GM18951 (cell line): ENCODE measurements around the gene PASD1.

Source experiments
- POLR2A ChIP-seq: IDR thresholded peaks from 4 replicates; pipeline ENCODE4 v1.6.1; 2011; ENCODE audit warnings: mild to moderate bottlenecking; ENCODE audit not compliant: insufficient read length, insufficient read depth; ENCODE audit errors: extremely low read depth
- in situ Hi-C: fragments of 300-500 bp; cut with MboI; formaldehyde crosslinking; loops from one replicate; pipeline ENCODE4 v1.12.0; 2022; ENCODE audit warnings: low sequenced_read_pairs, mixed read lengths, inconsistent platforms; ENCODE audit not compliant: unreplicated experiment

The PASD1 gene

DNA sequence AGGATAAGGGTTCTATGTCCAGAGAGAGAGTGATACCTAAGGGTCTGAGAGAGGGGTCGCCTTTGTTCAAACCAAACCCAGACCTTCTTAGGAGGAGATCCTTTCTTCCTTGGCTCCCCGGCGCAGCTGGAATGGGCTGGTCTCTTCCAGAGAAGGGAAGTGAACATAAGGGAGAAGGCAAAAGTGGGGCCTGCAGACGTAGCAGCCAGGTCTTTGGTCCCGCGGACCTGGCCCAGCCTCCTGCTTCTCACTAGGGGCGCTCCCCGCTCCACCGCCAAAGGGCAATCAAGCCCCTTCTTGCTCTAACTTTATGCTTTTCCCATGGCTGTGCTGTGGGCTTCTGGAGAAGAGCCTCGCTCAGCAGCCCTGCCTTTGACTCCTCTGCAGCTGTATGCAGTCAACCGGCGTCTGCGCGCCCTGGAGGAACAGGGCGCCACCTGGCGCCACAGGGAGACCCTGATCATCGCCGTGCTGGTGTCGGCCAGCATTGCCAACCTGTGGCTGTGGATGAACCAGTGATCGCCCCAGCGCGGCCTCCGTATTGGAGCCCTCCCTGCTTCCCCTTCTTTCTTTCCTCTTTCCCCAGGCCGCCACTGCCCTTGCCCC, 158.9 kb downstream of the PASD1 start:
- no peak for TF ChIP-seq POLR2A
- in situ Hi-C loops = no loop called here

DNA sequence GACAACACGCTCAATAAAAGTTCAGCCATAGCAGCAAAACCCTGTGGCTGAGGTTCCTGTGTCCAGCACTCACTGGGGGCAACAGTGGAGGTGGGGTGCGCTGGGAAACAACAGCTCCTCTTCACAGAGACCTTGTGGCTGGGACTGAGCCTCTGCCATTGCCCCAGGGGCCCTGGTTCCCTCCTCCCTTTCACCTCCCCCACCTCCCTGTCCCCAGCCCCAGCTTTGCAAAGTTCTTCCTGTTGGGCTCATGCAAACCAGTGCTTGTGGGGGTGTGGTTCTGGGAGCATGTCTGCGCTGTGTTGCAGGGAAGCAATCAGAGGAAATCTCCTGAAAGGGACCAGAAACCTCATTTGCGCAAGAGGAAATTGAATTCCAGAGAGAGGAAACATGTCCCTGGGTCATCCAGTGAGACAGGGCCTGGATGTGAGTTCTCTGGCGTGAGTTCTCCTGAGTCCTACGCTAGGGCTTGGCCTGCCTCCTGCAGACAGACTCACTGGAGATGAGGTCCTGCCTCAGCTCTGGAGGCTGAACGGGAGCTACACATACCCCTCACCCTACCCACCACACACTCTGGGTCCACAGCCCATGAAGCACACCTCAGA, 159.8 kb downstream of the PASD1 start:
- in situ Hi-C loops = no loop called here
- no peak for TF ChIP-seq POLR2A

DNA sequence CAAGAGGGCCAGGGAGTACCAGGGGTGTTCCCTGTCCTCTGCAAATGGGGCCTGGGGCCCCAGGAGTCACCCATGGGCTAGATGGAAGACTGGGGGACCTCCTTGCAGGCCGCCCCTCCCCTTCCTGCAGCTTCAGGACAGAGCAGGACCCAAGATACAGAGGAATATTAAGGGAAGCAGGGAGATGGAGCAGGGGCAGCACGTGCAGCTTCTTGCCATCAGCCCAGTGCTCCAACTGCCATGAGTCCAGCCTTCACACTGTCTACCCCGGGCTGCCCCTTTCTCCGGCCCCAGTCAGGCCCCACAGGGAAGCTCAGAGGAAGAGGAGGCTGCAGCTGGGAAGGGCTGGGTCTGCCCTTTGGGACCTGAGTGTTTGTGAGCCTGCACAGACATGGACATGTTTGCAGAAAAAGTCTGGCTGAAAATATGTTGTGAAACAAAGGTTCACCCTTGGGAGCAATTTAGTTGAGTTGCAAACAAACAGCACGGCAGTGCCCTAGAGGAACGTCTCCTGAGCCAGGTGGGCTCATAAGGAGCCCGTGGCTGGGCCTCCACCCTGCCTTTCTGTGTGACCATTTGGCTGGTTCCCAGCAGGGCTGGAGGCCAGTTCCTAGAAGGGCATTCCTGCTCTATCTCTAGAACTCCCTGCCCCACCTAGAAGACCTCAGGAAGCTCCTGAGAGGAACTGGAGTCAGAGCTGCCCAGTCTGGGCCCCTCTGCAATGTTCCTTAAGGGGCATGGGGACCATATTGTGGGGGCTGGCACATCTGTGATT, 161.3 kb downstream of the PASD1 start:
- in situ Hi-C loops = loop anchor here (25.0 kb wide), 1 partner anchor 913 kb away; the partner anchor contains the start of gene GABRQ
- no peak for TF ChIP-seq POLR2A

DNA sequence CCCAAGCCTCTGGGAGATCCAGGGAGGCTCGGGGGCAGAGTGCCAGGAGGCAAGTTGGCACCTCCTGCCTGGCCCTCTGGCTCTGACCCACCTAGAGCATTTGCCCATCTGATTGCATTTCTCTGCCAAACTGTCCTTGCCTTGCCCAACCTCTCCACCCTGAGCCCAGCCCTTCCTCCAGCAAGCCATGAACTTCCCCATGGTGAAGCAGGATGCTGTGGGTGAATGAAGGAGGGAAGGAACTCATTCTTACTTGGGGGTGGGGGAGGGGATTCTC, 161.8 kb downstream of the PASD1 start:
- TF ChIP-seq POLR2A = no peak
- in situ Hi-C loops = loop anchor here (25.0 kb wide), 1 partner anchor 912 kb away; the partner anchor contains the start of gene GABRQ
